HG03558 (cell line): Measurements from ENCODE around the gene GSKIP.
"Not testable (repeated sequence)": the region's sequence is repeated elsewhere in the genome, so short reads cannot be mapped to it uniquely, and the experiment has no call there.

Experiments used
- ATAC-seq: cut with Tn5 transposase; IDR thresholded peaks from one replicate; pipeline ENCODE4 v1.9.1; 2021; ENCODE audit warnings: moderate number of reproducible peaks; ENCODE audit not compliant: unreplicated experiment; ENCODE audit errors: extremely low read depth

GSKIP gene, protein sequence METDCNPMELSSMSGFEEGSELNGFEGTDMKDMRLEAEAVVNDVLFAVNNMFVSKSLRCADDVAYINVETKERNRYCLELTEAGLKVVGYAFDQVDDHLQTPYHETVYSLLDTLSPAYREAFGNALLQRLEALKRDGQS

DNA sequence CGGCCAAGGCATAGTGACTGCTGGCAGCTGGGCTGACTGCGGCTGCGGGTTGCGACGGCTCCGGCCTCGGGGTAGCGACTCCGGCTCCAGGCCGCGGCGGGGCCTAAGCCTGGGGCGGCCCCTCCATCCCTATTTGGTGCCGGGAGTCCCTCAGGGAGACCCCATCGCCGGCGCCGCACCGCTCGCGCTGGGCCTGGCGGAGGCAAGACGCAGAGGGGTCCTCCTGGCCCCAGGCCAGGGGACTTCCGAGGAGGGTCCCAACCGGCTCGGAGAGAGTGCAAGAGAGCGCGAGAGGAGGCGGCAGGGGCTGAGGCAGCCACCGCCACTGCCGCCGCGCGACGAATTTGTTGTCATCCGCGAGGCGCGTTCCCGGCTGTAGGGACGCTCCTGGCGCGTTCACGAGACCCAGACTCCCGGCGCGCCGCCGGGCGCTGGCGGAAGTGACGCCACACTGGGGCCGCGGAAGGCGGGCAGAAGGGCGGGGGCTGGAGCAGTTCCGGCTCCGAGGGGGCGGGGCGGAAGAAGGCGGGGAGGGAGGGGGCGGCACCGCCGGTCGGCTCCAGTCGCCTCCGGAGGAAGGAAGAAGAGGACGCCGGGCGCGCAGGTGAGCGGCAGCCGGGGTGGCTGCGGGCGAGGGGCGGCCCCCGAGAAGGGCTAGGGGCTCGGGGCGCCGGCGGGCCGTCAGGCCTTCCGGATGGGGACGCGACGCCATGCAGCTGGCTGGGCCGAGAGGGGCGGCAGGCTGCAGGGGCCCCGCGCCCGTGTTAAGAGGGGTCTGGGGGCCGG is at the start of gene GSKIP, which contains the start of gene ATG2B:
GSKIP (plus strand) TSS at position 562 of the 786 bp plus-strand sequence. CDS start 18,722 bp downstream, outside the sequence.
ATG2B (minus strand) TSS at position 377 of the 786 bp plus-strand sequence; CDS start at position 12, 365 bp downstream.
- peak; percentile 61 for ATAC-seq

GRCh38 chr14:96316087-96316486 is 47.2 kb upstream of the GSKIP start:
- no peak for ATAC-seq

GRCh38 chr14:96318836-96319235 is 44.5 kb upstream of the GSKIP start:
- ATAC-seq: no peak

- no peak for ATAC-seq
Observed at GRCh38 chr14:96320605-96321004, 42.7 kb upstream of the GSKIP start.

- ATAC-seq: no peak
Observed at GRCh38 chr14:96324219-96324618, 39.1 kb upstream of the GSKIP start.

DNA sequence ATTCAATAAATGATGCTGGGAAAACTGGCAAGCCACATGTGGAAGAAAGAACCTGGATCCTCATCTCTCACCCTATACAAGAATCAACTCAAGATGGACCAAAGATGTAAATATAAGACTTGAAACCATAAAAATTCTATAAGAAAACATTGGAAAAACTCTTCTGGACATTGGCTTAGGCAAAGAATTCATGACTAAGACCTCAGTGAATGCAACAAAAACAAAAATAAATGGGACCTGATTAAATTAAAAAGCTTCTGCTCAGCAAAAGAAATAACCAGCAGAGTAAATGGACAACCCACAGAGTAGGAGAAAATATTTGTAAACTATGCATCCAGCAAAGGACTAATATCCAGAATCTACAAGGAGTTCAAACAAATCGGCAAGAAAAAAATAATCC is 24.8 kb upstream of the GSKIP start:
- ATAC-seq: no peak

- no peak for ATAC-seq
Observed at GRCh38 chr14:96341323-96341722, 22.0 kb upstream of the GSKIP start.

GRCh38 chr14:96345669-96346068 is 17.7 kb upstream of the GSKIP start:
- ATAC-seq: no peak

DNA sequence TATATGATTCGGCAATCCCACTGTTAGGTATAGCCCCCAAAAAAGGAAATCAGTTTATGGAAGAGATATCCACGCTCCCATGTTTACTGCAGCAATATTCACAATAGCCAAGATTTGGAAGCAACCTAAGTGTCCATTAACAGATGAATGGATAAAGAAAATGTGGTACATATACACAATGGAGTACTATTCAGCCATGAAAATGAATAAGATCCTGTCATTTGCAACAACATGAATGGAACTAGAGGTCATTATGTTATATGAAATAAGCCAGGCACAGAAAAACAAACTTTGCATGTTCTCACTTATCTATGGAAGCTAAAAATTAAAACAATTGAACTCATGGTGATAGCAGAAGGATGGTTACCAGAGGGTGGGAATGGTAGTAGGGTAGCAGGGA is 15.4 kb upstream of the GSKIP start:
- not testable (repeated sequence) for ATAC-seq

DNA sequence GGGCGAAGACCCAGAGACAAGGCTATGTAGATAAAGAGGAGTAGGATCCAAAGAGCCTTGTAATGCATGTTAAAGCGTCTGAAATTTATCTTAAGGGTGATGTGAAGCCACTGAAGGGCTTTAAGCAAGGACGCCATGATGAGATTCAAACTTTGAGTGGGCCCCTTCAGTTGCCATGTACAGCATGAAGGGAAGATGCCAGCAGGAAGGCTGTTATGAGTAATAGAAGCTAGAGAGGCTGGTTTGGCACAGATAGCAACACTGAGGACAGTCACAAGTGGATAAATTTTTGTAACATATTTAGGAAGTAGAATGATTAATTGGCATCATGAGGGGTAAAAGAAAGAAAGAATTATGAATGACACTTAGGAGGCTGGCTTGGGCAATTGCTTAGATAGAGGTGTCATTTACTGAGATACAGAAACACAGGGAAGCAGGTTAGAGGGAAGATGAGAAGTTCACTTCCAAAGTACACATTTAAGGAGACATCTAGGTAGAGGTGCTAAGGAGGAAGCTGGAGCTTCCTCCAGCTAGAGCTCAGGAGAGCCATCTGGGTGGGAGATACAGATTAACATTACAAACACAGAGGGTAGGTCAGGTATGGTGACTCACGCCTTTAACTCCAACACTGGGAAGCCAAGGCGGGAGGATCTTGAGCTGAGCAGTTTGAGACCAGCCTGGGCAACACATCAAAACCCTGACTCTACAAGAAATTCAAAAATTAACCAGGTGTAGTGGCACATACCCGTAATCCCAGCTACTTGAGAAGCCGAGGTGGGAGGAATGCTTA is 13.8 kb upstream of the GSKIP start:
- no peak for ATAC-seq

DNA sequence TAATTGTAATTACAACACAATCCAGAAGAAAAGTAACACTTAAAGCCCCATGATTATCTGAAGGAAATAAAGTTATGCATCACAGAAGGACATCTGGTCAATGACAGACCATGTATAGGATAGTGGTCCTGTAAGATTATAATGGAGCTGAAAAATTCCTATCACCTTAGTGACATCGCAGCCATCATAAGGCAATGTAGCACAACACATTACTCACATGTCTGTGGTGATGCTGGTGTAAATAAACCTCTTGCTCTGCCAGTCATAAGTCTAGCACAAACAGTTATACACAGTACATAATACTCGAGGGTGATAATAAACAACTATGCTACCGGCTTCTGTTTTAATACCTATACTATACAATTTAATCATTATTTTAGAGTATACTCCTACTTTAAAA is 11.3 kb upstream of the GSKIP start:
- no peak for ATAC-seq

DNA sequence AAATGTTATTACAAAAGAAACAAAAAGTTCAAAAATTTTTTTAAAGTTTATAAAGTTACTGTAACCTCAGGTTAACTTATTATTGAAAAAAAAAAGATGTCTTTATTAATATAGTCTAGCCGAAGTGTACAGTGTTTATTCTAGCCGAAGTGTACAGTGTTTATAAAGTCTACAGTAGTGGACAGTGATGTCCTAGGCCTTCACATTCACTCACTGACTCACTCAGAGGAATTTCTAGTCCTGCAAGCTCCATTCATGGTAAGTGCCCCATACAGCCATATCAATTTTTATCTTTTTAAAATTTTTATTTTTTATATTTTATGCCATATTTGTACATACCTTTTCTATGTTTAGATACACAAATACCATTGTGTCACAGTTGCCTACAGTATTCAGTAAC is 10.6 kb upstream of the GSKIP start:
- ATAC-seq: no peak

DNA sequence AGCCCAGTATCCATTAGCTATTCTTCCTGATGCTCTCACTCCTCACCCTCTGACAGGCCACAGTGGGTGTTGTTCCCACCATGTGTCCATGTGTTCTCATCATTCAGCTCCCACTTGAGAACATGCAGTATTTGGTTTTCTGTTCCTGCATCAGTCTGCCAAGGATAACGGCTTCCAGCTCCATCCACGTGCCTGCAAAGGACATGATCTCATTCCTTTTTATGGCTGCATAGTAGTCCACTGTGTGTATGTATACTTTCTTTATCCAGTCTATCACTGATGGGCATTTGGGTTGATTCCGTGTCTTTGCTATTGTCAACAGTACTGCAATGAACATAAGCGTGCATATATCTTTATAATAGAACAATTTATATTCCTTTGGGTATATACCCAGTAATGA is 9.1 kb upstream of the GSKIP start:
- ATAC-seq: no peak

GRCh38 chr14:96357216-96357615 is 6.1 kb upstream of the GSKIP start:
- ATAC-seq: no peak

DNA sequence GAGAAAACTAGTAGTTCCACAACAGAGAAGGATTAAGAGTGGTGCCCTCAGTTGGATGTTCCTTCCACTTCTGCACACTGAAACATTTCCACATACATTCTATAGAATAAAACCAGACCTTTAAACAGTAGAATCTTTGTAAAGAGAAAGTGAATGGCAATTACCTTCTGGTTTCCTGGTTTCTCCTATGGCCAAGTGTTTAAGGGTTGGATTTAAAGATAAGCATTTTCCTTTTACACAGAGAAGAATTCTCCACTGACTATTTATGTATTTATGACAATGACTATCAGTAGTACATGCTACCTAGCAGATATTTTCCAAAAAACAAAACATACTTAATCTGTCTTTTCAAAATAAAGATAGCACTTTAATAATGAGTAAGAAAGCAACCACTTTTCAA is 3.4 kb upstream of the GSKIP start:
- ATAC-seq: no peak

- ATAC-seq: no peak
Observed at GRCh38 chr14:96362071-96362964, 1.0 kb upstream of the GSKIP start.

DNA sequence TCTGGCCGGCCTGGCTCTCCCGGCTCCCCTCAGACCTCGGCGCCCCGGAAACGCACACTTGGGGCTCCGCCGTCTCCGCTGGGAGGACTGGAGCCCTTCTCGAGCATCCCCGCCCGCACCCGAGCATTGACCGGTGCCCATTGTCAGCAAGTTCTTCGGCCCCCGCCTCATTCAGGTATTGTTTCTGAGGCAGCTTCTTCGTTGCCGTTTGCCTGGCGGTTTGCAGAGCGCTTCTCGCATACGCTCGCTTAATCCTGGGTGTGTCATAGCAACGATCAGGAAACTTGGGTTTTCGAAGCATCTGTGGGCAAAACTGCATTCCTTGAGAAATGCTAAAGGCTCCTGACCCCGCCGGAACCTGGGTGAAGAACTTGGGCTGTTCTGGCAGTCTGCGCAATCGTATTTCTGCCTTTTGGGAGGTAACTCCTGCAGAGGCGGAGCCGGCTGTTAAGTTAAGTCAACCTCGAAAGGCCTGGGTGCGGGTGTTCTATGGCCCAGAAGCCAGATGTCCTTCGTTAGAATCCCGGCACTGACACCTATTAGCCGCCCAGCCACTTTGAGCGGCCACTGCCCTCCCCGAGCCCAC is 518 bp downstream of the GSKIP start:
- ATAC-seq: no peak

DNA sequence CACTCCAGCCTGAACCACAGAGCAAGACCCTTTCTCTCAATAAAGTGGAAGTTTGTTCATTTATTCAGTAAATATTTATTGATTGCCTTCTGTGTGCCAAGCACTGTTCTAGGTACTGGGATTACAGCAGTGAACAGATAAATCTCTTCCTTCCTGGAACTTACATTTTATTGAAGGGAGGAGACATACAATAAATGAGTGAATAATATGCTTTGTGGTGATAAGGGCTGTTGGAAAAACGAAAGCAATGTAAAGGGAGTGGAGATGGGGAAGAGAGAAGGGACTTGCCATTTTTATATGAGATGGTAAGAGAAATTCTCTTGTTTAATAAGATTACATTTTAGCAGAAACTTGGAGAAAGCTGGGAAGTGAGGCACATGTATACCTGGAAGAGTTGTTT is 1.6 kb downstream of the GSKIP start:
- no peak for ATAC-seq

DNA sequence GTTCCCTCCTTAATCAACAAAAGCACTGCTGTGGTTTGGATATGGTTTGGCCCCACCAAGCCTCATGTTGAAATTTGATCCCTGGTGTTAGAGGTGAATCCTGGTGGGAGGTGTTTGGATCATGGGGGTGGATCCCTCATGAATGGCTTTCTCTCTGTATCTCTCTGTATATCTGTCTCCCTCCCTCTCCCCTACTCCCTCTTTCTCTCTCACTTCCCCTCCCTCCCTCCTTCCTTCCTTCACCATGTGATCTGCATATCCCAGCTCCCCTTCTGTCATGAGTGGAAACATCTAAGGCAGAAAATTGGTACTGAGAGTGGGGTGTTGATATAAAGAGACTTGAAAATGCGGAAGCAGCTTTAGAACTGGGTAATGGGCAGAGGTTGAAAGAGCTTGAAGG is 5.2 kb downstream of the GSKIP start:
- ATAC-seq: no peak

DNA sequence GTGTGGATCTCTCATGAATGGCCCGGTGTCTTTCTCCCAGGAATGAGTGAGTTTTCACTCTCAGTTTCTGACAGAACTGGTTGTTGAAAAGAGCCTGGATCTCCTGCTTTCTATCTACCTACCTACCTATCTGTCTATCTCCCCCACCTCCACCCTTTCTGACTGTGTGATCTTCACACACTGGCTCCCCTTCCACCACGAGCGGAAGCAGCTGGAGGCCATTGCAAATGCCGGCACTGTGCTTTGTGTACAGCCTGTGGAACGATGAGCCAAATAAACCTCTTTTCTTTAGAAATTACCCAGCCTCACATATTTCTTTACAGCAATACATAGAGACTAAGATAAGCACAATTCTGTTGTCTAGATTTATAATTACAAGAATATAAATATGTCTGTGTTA is 7.2 kb downstream of the GSKIP start:
- ATAC-seq: no peak
